Measurements from ENCODE around the gene PLSCR3. TPM values are rescaled to one million over a fixed set of nuclear protein-coding genes. Genes with fewer than 3 reads are reported as not detected.

Gene PLSCR3
- total and polyA plus RNA-seq, 5 donors from 2014 or later = 113 to 174 (median 151) TPM

DNA sequence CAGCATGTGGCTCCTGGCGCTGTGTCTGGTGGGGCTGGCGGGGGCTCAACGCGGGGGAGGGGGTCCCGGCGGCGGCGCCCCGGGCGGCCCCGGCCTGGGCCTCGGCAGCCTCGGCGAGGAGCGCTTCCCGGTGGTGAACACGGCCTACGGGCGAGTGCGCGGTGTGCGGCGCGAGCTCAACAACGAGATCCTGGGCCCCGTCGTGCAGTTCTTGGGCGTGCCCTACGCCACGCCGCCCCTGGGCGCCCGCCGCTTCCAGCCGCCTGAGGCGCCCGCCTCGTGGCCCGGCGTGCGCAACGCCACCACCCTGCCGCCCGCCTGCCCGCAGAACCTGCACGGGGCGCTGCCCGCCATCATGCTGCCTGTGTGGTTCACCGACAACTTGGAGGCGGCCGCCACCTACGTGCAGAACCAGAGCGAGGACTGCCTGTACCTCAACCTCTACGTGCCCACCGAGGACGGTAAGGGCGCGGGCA lies 14.0 kb upstream of the PLSCR3 start:
- ATAC-seq (ENCODE audit: low read depth in 2 of 2) (no peak), DNase-seq (peak in 2 of 3 donors; percentile 28 to 29)
- H3K27ac ChIP-seq (ENCODE audit: insufficient read depth, low read length, poor library complexity, severe bottlenecking) = no peak overlapping the region
- H3K36me3 ChIP-seq (ENCODE audit: control insufficient read depth, insufficient read depth, low read length) = no peaks in the 10 kb centered on the region
- no peaks in the 10 kb centered on the region for H3K27me3 ChIP-seq (ENCODE audit: control insufficient read depth, insufficient read depth, low read length)
- Mint-ChIP-seq H3K36me3 (no peaks in the 10 kb centered on the region), H3K27ac (no peak overlapping the region), H3K27me3 (peaks cover 12% of the 10 kb centered on the region), H3K4me3 (no peak overlapping the region), H3K4me1 (peaks cover 0 to 24% (median 12%) of the 10 kb centered on the region in 4 donors), H3K9me3 (no peaks in the 10 kb centered on the region)
- H3K9me3 ChIP-seq (ENCODE audit: control insufficient read depth in 2 of 2, low read length in 2 of 2) = no peaks in the 10 kb centered on the region
- peaks cover 16% of the 10 kb centered on the region for H3K4me1 ChIP-seq (ENCODE audit: control insufficient read depth, insufficient read depth, low read length, poor library complexity, severe bottlenecking)
- no peak overlapping the region for H3K4me3 ChIP-seq (ENCODE audit: low read depth, low read length)

- ATAC-seq (ENCODE audit: low read depth in 2 of 2) (no peak), DNase-seq (no peak)
- no peaks in the 10 kb centered on the region for H3K27me3 ChIP-seq (ENCODE audit: control insufficient read depth, insufficient read depth, low read length)
- no peaks in the 10 kb centered on the region for H3K36me3 ChIP-seq (ENCODE audit: control insufficient read depth, insufficient read depth, low read length)
- Mint-ChIP-seq H3K4me3 (peak within 1 kb of the TSS; percentile 41 to 88 (median 72)), H3K27me3 (peaks cover 12% of the 10 kb centered on the region), H3K9me3 (no peaks in the 10 kb centered on the region), H3K27ac (no peak within 1 kb of the TSS), H3K36me3 (no peaks in the 10 kb centered on the region), H3K4me1 (peaks cover 0 to 28% (median 13%) of the 10 kb centered on the region in 4 donors)
- no peak within 1 kb of the TSS for H3K4me3 ChIP-seq (ENCODE audit: low read depth, low read length)
- no peaks in the 10 kb centered on the region for H3K9me3 ChIP-seq (ENCODE audit: control insufficient read depth in 2 of 2, low read length in 2 of 2)
- peaks cover 23% of the 10 kb centered on the region for H3K4me1 ChIP-seq (ENCODE audit: control insufficient read depth, insufficient read depth, low read length, poor library complexity, severe bottlenecking)
- no peak within 1 kb of the TSS for H3K27ac ChIP-seq (ENCODE audit: insufficient read depth, low read length, poor library complexity, severe bottlenecking)
Observed at GRCh38 chr17:7407485-7408251, 13.3 kb upstream of the PLSCR3 start, which contains the start of gene NLGN2. Gene NLGN2, plus strand, starts transcription at chr17:7407845. Its CDS starts 411 bp downstream, at chr17:7408256.

DNA sequence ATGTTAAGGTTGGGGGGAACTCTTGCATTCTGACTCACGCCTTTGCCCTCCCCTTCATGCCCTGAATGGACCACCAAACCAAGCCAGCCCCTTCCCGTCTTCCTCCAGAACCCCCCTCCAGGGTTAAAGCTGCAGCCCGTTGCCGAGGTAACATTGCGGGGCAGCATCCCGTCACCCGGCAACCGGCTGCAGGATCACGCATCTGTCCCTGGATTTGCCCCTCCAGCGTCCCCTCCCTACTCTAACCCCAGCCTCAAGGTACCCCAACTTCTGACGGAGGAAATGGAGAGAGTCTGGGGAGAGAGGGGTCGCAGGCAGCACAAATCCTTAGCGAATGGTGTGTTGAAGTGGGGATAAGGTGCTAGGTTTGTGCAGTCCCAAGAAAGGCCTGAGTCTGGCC lies 12.8 kb upstream of the PLSCR3 start:
- H3K36me3 ChIP-seq (ENCODE audit: control insufficient read depth, insufficient read depth, low read length) = no peaks in the 10 kb centered on the region
- no peaks in the 10 kb centered on the region for H3K27me3 ChIP-seq (ENCODE audit: control insufficient read depth, insufficient read depth, low read length)
- H3K4me1 ChIP-seq (ENCODE audit: control insufficient read depth, insufficient read depth, low read length, poor library complexity, severe bottlenecking) = peaks cover 23% of the 10 kb centered on the region
- Mint-ChIP-seq H3K4me3 (peak overlapping the region in 3 of 4 donors; percentile 41 to 88 (median 70)), H3K36me3 (no peaks in the 10 kb centered on the region), H3K4me1 (peaks cover 0 to 29% (median 13%) of the 10 kb centered on the region in 4 donors), H3K9me3 (no peaks in the 10 kb centered on the region), H3K27ac (no peak overlapping the region), H3K27me3 (peaks cover 12% of the 10 kb centered on the region)
- no peak overlapping the region for H3K4me3 ChIP-seq (ENCODE audit: low read depth, low read length)
- no peak overlapping the region for H3K27ac ChIP-seq (ENCODE audit: insufficient read depth, low read length, poor library complexity, severe bottlenecking)
- ATAC-seq (ENCODE audit: low read depth in 2 of 2) = no peak
- no peak for DNase-seq
- H3K9me3 ChIP-seq (ENCODE audit: control insufficient read depth in 2 of 2, low read length in 2 of 2) = no peaks in the 10 kb centered on the region

- no peak for DNase-seq
- Histone ChIP-seq H3K36me3 (ENCODE audit: control insufficient read depth, insufficient read depth, low read length) (no peaks in the 10 kb centered on the region), H3K27ac (ENCODE audit: insufficient read depth, low read length, poor library complexity, severe bottlenecking) (no peak overlapping the region), H3K4me1 (ENCODE audit: control insufficient read depth, insufficient read depth, low read length, poor library complexity, severe bottlenecking) (peaks cover 23% of the 10 kb centered on the region), H3K9me3 (ENCODE audit: control insufficient read depth in 2 of 2, low read length in 2 of 2) (no peaks in the 10 kb centered on the region), H3K4me3 (ENCODE audit: low read depth, low read length) (no peak overlapping the region), H3K27me3 (ENCODE audit: control insufficient read depth, insufficient read depth, low read length) (no peaks in the 10 kb centered on the region)
- ATAC-seq (ENCODE audit: low read depth in 2 of 2) = no peak
- H3K4me1 Mint-ChIP-seq = peaks cover 0 to 32% (median 15%) of the 10 kb centered on the region in 4 donors
- H3K27ac Mint-ChIP-seq = peak overlapping the region in 1 of 3 donors; percentile 54
- no peaks in the 10 kb centered on the region for H3K9me3 Mint-ChIP-seq
- H3K36me3 Mint-ChIP-seq = no peaks in the 10 kb centered on the region
- peaks cover 12% of the 10 kb centered on the region for H3K27me3 Mint-ChIP-seq
- H3K4me3 Mint-ChIP-seq = peak overlapping the region; percentile 80 to 90 (median 84)
Observed at GRCh38 chr17:7406235-7406825, 12.0 kb upstream of the PLSCR3 start.

DNA sequence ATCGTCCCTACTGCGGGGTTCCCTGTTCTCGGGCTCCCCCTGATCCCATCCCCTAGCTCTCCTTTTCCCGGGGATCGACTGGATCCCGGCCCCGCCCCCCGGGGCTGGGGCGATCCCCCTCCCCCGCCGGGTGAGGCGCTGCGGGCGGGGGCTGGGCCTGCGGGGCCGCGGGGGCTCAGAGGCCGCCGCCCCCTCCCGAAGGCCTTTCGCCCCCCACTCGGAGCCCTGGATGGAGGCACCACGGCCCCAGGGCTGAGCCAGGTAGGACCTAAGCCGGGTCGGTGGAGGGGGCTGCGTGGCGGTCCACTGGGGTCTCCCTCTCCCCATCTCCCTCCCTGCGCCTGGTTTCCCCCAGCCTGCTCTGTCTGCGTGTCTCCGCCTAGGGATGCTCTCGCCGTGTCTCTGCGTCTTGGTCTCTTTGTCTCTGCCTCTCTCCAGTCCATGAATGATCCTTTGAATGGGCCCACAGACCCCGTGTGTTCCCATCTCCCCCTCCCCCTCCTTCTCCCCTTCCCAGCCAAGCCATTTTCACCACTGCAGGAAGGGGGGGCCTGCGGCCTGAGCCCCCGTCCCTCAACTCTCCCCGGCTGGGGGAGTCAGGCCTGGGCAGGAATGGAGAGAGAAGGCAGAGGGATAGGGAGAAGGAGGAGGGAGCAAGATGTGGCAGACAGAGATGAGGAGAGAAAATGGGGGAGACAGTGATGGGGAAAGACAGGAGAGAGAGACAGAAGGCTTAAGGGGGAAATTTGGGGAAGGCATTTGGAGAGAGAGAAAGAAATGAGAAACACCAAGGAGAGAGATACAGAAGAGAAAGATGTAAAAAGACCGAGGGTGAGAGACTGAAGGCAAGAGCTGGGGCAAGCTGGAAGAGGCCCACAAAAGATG lies 11.3 kb upstream of the PLSCR3 start:
- H3K4me3 Mint-ChIP-seq = peak overlapping the region; percentile 81 to 90 (median 84)
- H3K27me3 Mint-ChIP-seq = peaks cover 12% of the 10 kb centered on the region
- Histone ChIP-seq H3K36me3 (ENCODE audit: control insufficient read depth, insufficient read depth, low read length) (no peaks in the 10 kb centered on the region), H3K4me1 (ENCODE audit: control insufficient read depth, insufficient read depth, low read length, poor library complexity, severe bottlenecking) (peaks cover 23% of the 10 kb centered on the region), H3K27me3 (ENCODE audit: control insufficient read depth, insufficient read depth, low read length) (no peaks in the 10 kb centered on the region), H3K4me3 (ENCODE audit: low read depth, low read length) (no peak overlapping the region), H3K27ac (ENCODE audit: insufficient read depth, low read length, poor library complexity, severe bottlenecking) (no peak overlapping the region), H3K9me3 (ENCODE audit: control insufficient read depth in 2 of 2, low read length in 2 of 2) (no peaks in the 10 kb centered on the region)
- no peak for ATAC-seq (ENCODE audit: low read depth in 2 of 2)
- H3K27ac Mint-ChIP-seq = peak overlapping the region; percentile 32 to 82 (median 54)
- no peaks in the 10 kb centered on the region for H3K36me3 Mint-ChIP-seq
- H3K9me3 Mint-ChIP-seq = no peaks in the 10 kb centered on the region
- H3K4me1 Mint-ChIP-seq = peaks cover 0 to 32% (median 15%) of the 10 kb centered on the region in 4 donors
- DNase-seq = no peak

GRCh38 chr17:7404737-7405349 lies 10.5 kb upstream of the PLSCR3 start:
- Mint-ChIP-seq H3K4me3 (peak overlapping the region; percentile 93 to 97 (median 96)), H3K27me3 (peaks cover 12% of the 10 kb centered on the region), H3K9me3 (no peaks in the 10 kb centered on the region), H3K4me1 (peaks cover 0 to 32% (median 13%) of the 10 kb centered on the region in 4 donors), H3K27ac (peak overlapping the region; percentile 32 to 98 (median 94)), H3K36me3 (no peaks in the 10 kb centered on the region)
- ATAC-seq (ENCODE audit: low read depth in 2 of 2) (peak; percentile 26 to 33), DNase-seq (peak in 1 of 3 donors; percentile 68)
- H3K27me3 ChIP-seq (ENCODE audit: control insufficient read depth, insufficient read depth, low read length) = no peaks in the 10 kb centered on the region
- peak overlapping the region; percentile 81 for H3K27ac ChIP-seq (ENCODE audit: insufficient read depth, low read length, poor library complexity, severe bottlenecking)
- no peaks in the 10 kb centered on the region for H3K36me3 ChIP-seq (ENCODE audit: control insufficient read depth, insufficient read depth, low read length)
- peak overlapping the region; percentile 48 for H3K4me3 ChIP-seq (ENCODE audit: low read depth, low read length)
- H3K4me1 ChIP-seq (ENCODE audit: control insufficient read depth, insufficient read depth, low read length, poor library complexity, severe bottlenecking) = peaks cover 23% of the 10 kb centered on the region
- no peaks in the 10 kb centered on the region for H3K9me3 ChIP-seq (ENCODE audit: control insufficient read depth in 2 of 2, low read length in 2 of 2)
